OCI-LY7 (cell line): ENCODE data around the gene FAAP100. TPM values are rescaled to one million over a fixed set of nuclear protein-coding genes. Genes with fewer than 3 reads are reported as not detected.

ENCODE experiments used
- BruUV-seq: library from RNA; stranded (reverse); fragments of 400-500 nt; replicated peaks from 2 replicates; lab custom pipeline; 2021; lab: Mats Ljungman, UMichigan
- CTCF ChIA-PET: fragments of 300-600 bp; sonication (Branson Sonifier 250); formaldehyde crosslinking; loops from one replicate; lab custom pipeline; 2022; ENCODE audit warnings: antibody characterized with exemption; ENCODE audit not compliant: unreplicated experiment; lab: Charles Lee
- POLR2A ChIA-PET: fragments of 300-600 bp; sonication (Branson Sonifier 250); formaldehyde crosslinking; loops from one replicate; lab custom pipeline; 2022; ENCODE audit warnings: antibody characterized with exemption; lab: Charles Lee
- DNase-seq: peaks from one replicate; pipeline ENCODE4 v3.0.0-alpha.2; 2015; ENCODE audit warnings: low spot score
- H2AFZ ChIP-seq: fragments of 200-600 bp; sonication (generic), shearing (Covaris generic); 2 replicates; pipeline ENCODE4 v1.6.1; 2014; ENCODE audit warnings: mild to moderate bottlenecking, antibody characterized with exemption, low read length, moderate library complexity
- H3K27ac ChIP-seq: fragments of 200-600 bp; sonication (generic); 2 replicates; pipeline ENCODE4 v1.5.1; 2014; ENCODE audit warnings: mixed run types, low read depth, mild to moderate bottlenecking, moderate library complexity, low read length, inconsistent platforms; ENCODE audit not compliant: poor library complexity, severe bottlenecking
- H3K36me3 ChIP-seq: fragments of 200-600 bp; sonication (generic); 2 replicates; pipeline ENCODE4 v1.6.1; 2014; ENCODE audit warnings: mild to moderate bottlenecking, antibody characterized with exemption, low read length, moderate library complexity, mixed read lengths; ENCODE audit not compliant: insufficient read depth
- H3K4me1 ChIP-seq: fragments of 200-600 bp; sonication (generic); 2 replicates; pipeline ENCODE4 v1.5.1; 2014; ENCODE audit warnings: mild to moderate bottlenecking, low read length; ENCODE audit not compliant: insufficient read depth, poor library complexity, severe bottlenecking
- H3K4me2 ChIP-seq: fragments of 200-600 bp; sonication (generic); 2 replicates; pipeline ENCODE4 v1.6.1; 2014; ENCODE audit warnings: mild to moderate bottlenecking, low read length
- H3K4me3 ChIP-seq: fragments of 200-600 bp; sonication (generic); 2 replicates; pipeline ENCODE4 v1.5.1; 2014; ENCODE audit warnings: mild to moderate bottlenecking, low read depth, low read length; ENCODE audit not compliant: poor library complexity, severe bottlenecking
- H3K79me2 ChIP-seq: fragments of 200-600 bp; sonication (generic); 2 replicates; pipeline ENCODE4 v1.6.1; 2016; ENCODE audit warnings: low read depth, mild to moderate bottlenecking, low read length, moderate library complexity, mixed read lengths; ENCODE audit not compliant: insufficient read depth
- H3K9me2 ChIP-seq: fragments of 200-600 bp; sonication (generic); 2 replicates; pipeline ENCODE4 v1.6.1; 2016; ENCODE audit warnings: mild to moderate bottlenecking, low read length, mixed read lengths; ENCODE audit not compliant: insufficient read depth
- H3K9me3 ChIP-seq: fragments of 200-600 bp; sonication (generic); 2 replicates; pipeline ENCODE4 v1.6.1; 2014; ENCODE audit warnings: mild to moderate bottlenecking, mixed run types, low read length, mixed read lengths
- H4K20me1 ChIP-seq: fragments of 200-600 bp; sonication (generic); 2 replicates; pipeline ENCODE4 v1.6.1; 2014; ENCODE audit warnings: mild to moderate bottlenecking, antibody characterized with exemption, low read length, moderate library complexity, mixed read lengths; ENCODE audit not compliant: insufficient read depth
- EZH2phosphoT487 ChIP-seq: fragments of 200-600 bp; sonication (generic); IDR thresholded peaks from 2 replicates; pipeline ENCODE4 v1.6.1; 2018; ENCODE audit warnings: low read depth, borderline replicate concordance, mild to moderate bottlenecking, mixed run types, antibody characterized with exemption, low read length, moderate library complexity, mixed read lengths
- intact Hi-C: fragments of 100-400 bp; cut with micrococcal nuclease; formaldehyde crosslinking; loops from one replicate; pipeline ENCODE4 v1.10.0; 2022; ENCODE audit not compliant: unreplicated experiment
- total RNA-seq, 2 experiments: library from RNA; depleted of rRNA in 1 of 2; stranded (reverse); fragments of >200 nt in 1 of 2; shearing (Covaris generic) in 1 of 2; gene quantifications; 2 replicates each; pipeline ENCODE4 v1.2.3, GENCODE V29; 2014 to 2022
- TF ChIP-seq, protein P1 (sequence below): fragments of 200-600 bp; sonication (generic); conservative IDR thresholded peaks from 2 replicates; pipeline ENCODE4 v1.5.1; 2014; ENCODE audit warnings: mild to moderate bottlenecking, antibody characterized with exemption, low read length, moderate library complexity, mixed read lengths

The FAAP100 gene
- total RNA-seq, 2 experiments from 2014 or later = 65.2 to 74.2 TPM

GRCh38 chr17:81514739-81515529 is 37.2 kb downstream of the FAAP100 start:
- intact Hi-C loops = loop anchor here (5.0 to 10.0 kb wide), 4 partner anchors 120 to 582 kb away; partner anchors contain the start of genes ARHGDIA, ARL16, BAHCC1 and FASN
- Histone ChIP-seq H3K4me2 (peak overlapping the region; percentile 80), H3K79me2 (peaks cover 45% of the 10 kb centered on the region), H3K4me3 (peak overlapping the region; percentile 90), H4K20me1 (peaks cover 24% of the 10 kb centered on the region), H3K27ac (peak overlapping the region; percentile 89), H3K36me3 (peaks cover 26% of the 10 kb centered on the region), H2AFZ (peak overlapping the region; percentile 11; the same call in 1 of the 2 replicates), H3K9me2 (no peaks in the 10 kb centered on the region), H3K4me1 (peaks cover 68% of the 10 kb centered on the region), H3K9me3 (no peaks in the 10 kb centered on the region)
- no TSS peak for BruUV-seq
- DNase-seq = peak; percentile 82
- POLR2A ChIA-PET = interaction anchor here (0.6 to 1.0 kb wide), 2 partner anchors 10 to 38 kb away, joined by 4 to 5 read pairs; partner anchors contain the start of gene FAAP100
- CTCF ChIA-PET = no interaction called here
- no peak for TF ChIP-seq EZH2phosphoT487
- TF ChIP-seq, protein P1, sequence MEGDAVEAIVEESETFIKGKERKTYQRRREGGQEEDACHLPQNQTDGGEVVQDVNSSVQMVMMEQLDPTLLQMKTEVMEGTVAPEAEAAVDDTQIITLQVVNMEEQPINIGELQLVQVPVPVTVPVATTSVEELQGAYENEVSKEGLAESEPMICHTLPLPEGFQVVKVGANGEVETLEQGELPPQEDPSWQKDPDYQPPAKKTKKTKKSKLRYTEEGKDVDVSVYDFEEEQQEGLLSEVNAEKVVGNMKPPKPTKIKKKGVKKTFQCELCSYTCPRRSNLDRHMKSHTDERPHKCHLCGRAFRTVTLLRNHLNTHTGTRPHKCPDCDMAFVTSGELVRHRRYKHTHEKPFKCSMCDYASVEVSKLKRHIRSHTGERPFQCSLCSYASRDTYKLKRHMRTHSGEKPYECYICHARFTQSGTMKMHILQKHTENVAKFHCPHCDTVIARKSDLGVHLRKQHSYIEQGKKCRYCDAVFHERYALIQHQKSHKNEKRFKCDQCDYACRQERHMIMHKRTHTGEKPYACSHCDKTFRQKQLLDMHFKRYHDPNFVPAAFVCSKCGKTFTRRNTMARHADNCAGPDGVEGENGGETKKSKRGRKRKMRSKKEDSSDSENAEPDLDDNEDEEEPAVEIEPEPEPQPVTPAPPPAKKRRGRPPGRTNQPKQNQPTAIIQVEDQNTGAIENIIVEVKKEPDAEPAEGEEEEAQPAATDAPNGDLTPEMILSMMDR = no peak

DNA sequence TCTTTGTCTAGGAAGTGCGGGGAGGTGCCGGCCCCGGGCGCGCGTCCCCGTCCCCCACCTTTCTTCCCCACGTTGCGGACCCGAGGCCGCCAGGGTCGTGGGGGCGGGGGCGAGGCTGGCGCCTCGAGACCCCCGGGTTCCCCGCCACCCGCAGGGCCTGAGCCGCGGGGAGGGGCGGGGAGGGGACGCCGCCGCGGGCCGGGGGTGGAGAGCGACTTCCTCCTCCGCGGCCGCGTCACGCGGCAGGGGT is 37.7 kb downstream of the FAAP100 start:
- H2AFZ ChIP-seq = peak overlapping the region; percentile 11; the same call in 1 of the 2 replicates
- H3K79me2 ChIP-seq = peaks cover 50% of the 10 kb centered on the region
- CTCF ChIA-PET = interaction anchor here (0.6 kb wide), 1 partner anchor 45 kb away, joined by 3 read pairs; no protein-coding TSS in a partner anchor
- intact Hi-C loops = loop anchor here (5.0 to 10.0 kb wide), 2 partner anchors 120 to 583 kb away; partner anchors contain the start of genes BAHCC1 and FASN
- DNase-seq = no peak
- peaks cover 68% of the 10 kb centered on the region for H3K4me1 ChIP-seq
- peaks cover 32% of the 10 kb centered on the region for H3K36me3 ChIP-seq
- no peaks in the 10 kb centered on the region for H3K9me3 ChIP-seq
- BruUV-seq = no TSS peak
- peak overlapping the region; percentile 90 for H3K4me3 ChIP-seq
- peak overlapping the region; percentile 80 for H3K4me2 ChIP-seq
- no peaks in the 10 kb centered on the region for H3K9me2 ChIP-seq
- POLR2A ChIA-PET = interaction anchor here (0.6 kb wide), 1 partner anchor 9 kb away, joined by 4 read pairs; no protein-coding TSS in a partner anchor
- TF ChIP-seq EZH2phosphoT487 = no peak
- TF ChIP-seq, protein P1 = no peak
- peak overlapping the region; percentile 89 for H3K27ac ChIP-seq
- peaks cover 29% of the 10 kb centered on the region for H4K20me1 ChIP-seq
